ENCODE data around the gene MEP1B. TPM values are rescaled to one million over a fixed set of nuclear protein-coding genes. Genes with fewer than 3 reads are reported as not detected.

MEP1B gene
- polyA plus RNA-seq, 1 experiment = not detected

DNA sequence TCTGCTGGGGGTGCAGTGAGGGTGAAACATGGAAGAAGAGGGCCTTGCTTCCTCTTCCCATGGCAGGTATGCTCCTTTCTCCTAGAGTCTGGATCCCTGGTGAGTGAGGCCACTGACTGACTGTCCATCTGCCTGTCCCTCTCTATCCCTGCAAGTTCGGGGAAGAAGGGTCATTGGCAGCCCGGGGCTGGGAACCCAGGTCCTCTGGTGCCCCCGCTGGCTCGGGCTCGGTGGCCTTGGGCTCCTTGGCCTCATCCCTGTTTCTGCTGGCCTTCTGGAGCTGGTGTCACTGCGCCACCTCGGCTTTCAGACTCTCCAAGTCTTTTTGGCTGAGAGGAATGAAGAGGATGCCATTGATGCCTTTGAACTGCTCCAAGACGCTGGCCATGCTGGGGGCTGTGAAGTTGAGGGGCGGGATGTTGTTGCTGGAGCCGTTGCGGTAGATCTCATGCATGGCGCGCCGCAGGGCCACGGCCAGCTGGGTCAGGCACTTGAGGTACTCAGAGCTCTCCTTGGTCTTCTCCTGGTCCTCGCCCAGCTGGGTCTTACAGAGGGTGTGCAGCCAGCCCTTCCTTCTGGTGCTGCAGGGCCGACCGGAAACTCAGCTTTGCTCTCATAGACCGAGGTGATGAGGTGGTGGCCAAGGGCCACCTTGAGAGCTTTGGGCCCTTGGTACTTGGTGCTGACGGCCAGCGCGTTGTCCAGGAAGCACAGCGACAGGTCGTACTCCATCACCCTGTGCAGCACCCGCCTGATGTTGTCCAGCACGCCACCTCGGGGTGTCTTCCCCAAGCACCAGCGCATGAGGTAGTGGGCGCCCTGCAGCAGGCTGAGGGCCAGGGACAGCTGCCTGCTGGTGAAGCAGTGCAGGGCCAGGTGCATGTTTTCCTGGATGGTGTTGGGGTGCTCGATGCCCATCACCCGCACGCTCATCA lies 6.3 kb downstream of the MEP1B start:
- no peak overlapping the region for H3K4me3 ChIP-seq (ENCODE audit: low read depth, low read length)
- CTCF ChIA-PET = interaction anchor here (1.1 kb wide), 1 partner anchor 93 kb away, joined by 3 read pairs; no protein-coding TSS in a partner anchor
- TF ChIP-seq CTCF (IDR thresholded peaks at IDR 0.05; ENCODE audit: insufficient read depth, low read depth, low read length) = no peak
- DNase-seq (ENCODE audit: low read depth) = no peak
- POLR2A ChIA-PET = no interaction called here
- no peaks in the 10 kb centered on the region for H3K27me3 ChIP-seq (ENCODE audit: control insufficient read depth, insufficient read depth, low read length)
- no peaks in the 10 kb centered on the region for H3K36me3 ChIP-seq (ENCODE audit: control insufficient read depth, insufficient read depth, low read length)

DNA sequence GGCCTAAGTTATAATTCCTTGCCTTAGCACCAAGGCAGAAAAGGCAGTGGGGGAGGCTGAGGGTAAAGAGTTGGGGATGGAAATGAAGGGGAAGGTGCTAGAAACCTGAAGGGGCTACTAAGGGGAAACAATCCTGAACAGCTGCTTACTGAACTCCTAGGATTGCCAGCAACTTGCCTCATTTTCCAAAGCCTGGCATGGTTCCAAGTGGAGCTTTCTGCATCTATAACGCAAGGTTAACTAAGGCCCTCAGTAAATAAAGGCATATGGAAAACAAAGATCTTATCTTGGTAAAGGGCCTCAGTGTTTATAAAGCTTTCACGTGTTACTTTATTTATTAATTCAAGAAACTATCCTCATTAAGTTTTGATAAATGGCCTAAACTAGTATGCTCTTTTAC lies 10.9 kb downstream of the MEP1B start:
- no peak for TF ChIP-seq CTCF (IDR thresholded peaks at IDR 0.05; ENCODE audit: insufficient read depth, low read depth, low read length)
- H3K4me3 ChIP-seq (ENCODE audit: low read depth, low read length) = no peak overlapping the region
- CTCF ChIA-PET = no interaction called here
- DNase-seq (ENCODE audit: low read depth) = no peak
- H3K27me3 ChIP-seq (ENCODE audit: control insufficient read depth, insufficient read depth, low read length) = no peaks in the 10 kb centered on the region
- no peaks in the 10 kb centered on the region for H3K36me3 ChIP-seq (ENCODE audit: control insufficient read depth, insufficient read depth, low read length)
- POLR2A ChIA-PET = no interaction called here

- ChIA-PET POLR2A (no interaction called here), CTCF (no interaction called here)
- no peak for DNase-seq (ENCODE audit: low read depth)
- TF ChIP-seq CTCF (IDR thresholded peaks at IDR 0.05; ENCODE audit: insufficient read depth, low read depth, low read length) = no peak
- Histone ChIP-seq H3K27me3 (ENCODE audit: control insufficient read depth, insufficient read depth, low read length) (no peaks in the 10 kb centered on the region), H3K4me3 (ENCODE audit: low read depth, low read length) (no peak overlapping the region), H3K36me3 (ENCODE audit: control insufficient read depth, insufficient read depth, low read length) (no peaks in the 10 kb centered on the region)
These were observed 12.3 kb downstream of the MEP1B start for GRCh38 chr18:32201948-32202672.

DNA sequence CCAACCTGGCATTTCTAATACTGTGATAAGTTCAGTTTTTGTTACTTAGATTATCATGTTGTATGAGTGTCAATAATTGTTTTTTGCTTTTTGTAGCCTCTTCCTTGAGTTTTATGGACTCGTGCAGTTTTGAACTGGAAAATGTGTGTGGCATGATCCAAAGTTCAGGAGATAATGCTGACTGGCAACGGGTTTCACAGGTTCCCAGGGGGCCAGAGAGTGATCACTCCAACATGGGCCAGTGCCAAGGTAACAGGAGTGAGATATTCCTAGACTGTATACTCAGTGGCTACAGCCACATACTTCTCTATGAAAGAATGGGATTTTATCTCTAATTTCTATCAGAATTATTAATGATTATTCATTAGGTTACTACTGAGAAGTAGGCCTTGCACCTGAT lies 18.2 kb downstream of the MEP1B start:
- Histone ChIP-seq H3K36me3 (ENCODE audit: control insufficient read depth, insufficient read depth, low read length) (no peaks in the 10 kb centered on the region), H3K4me3 (ENCODE audit: low read depth, low read length) (no peak overlapping the region), H3K27me3 (ENCODE audit: control insufficient read depth, insufficient read depth, low read length) (no peaks in the 10 kb centered on the region)
- DNase-seq (ENCODE audit: low read depth) = no peak
- no peak for TF ChIP-seq CTCF (IDR thresholded peaks at IDR 0.05; ENCODE audit: insufficient read depth, low read depth, low read length)
- CTCF ChIA-PET = no interaction called here
- POLR2A ChIA-PET = no interaction called here

DNA sequence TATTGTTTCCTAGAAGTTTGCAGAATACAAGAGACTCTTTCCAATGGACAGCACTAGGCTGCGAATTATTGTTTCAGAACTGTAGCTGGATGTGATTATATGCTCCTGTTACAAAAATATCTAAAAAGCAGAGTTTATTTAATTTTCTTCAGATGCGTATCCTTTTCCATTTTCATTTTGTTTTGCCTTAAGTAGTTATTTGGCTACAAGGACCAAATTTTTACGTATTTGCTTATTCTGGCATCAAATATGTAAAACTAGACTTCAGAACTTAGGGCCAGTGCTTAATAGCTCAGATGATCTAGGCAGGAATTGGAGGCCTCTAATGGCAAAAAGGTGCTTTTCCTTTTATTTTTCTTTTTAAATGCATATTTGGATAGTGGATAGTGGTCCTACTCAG lies 18.7 kb downstream of the MEP1B start:
- no peak for DNase-seq (ENCODE audit: low read depth)
- no peak for TF ChIP-seq CTCF (IDR thresholded peaks at IDR 0.05; ENCODE audit: insufficient read depth, low read depth, low read length)
- Histone ChIP-seq H3K36me3 (ENCODE audit: control insufficient read depth, insufficient read depth, low read length) (no peaks in the 10 kb centered on the region), H3K4me3 (ENCODE audit: low read depth, low read length) (no peak overlapping the region), H3K27me3 (ENCODE audit: control insufficient read depth, insufficient read depth, low read length) (no peaks in the 10 kb centered on the region)
- CTCF ChIA-PET = no interaction called here
- POLR2A ChIA-PET = no interaction called here
